ENCODE data around the gene SP7.
A peak's percentile ranks its signal among the peaks of the same experiment; 100 is the strongest.
"Not testable (repeated sequence)": the region's sequence is repeated elsewhere in the genome, so short reads cannot be mapped to it uniquely, and the experiment has no call there.

The SP7 gene

DNA sequence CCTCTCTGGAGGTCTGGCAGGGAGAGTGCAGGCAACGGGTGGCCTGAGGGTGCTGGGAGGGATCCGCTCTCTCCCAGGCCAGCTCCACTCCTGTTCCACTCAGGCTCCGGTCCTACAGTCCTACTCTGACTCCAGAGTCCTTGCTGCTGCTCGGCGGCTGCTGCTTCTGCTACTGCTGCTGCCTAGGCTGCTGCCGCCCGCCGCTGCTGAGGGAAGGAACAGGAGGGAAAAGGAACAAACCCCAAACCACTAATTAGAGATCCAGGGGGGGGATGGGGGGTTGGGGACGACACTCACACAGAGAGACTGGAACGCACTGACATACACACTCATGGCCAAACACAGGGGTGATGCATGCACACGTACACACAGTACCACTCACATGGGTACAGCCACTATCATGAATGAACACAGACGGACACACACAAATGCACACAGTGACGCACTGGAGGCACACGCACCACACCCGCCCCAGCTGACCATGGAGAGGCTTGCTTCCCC is at the start of gene SP7:
Gene SP7, minus strand, starts transcription at position 174 of the 501 bp plus-strand sequence. CDS start 708 bp downstream, outside the sequence.
- DNase-seq, result no peak

DNA sequence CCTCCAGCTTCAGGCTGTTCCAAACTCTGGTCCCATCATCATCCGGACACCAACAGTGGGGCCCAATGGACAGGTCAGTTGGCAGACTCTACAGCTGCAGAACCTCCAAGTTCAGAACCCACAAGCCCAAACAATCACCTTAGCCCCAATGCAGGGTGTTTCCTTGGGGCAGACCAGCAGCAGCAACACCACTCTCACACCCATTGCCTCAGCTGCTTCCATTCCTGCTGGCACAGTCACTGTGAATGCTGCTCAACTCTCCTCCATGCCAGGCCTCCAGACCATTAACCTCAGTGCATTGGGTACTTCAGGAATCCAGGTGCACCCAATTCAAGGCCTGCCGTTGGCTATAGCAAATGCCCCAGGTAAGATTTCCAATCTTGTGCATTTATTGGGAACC is 47.1 kb upstream of the SP7 start:
- DNase-seq, result no peak

DNA sequence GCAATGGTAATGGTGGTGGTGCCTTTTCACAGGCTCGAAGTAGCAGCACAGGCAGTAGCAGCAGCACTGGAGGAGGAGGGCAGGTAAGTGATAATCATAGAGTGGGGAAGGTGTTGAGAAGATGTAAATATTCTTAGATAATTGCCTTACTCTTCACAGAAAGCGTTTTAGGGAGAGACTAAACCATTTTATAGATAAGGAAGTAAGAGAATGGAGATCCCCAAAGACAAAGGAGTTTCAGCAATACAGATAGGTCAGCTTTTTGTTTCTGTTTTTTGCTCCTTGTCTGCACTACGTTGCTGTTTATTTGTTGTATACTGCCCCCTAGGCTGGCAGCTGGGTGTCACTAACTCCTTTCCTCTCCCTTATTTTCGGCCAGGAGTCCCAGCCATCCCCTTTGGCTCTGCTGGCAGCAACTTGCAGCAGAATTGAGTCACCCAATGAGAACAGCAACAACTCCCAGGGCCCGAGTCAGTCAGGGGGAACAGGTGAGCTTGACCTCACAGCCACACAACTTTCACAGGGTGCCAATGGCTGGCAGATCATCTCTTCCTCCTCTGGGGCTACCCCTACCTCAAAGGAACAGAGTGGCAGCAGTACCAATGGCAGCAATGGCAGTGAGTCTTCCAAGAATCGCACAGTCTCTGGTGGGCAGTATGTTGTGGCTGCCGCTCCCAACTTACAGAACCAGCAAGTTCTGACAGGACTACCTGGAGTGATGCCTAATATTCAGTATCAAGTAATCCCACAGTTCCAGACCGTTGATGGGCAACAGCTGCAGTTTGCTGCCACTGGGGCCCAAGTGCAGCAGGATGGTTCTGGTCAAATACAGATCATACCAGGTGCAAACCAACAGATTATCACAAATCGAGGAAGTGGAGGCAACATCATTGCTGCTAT is 45.8 kb upstream of the SP7 start:
- DNase-seq, result no peak

DNA sequence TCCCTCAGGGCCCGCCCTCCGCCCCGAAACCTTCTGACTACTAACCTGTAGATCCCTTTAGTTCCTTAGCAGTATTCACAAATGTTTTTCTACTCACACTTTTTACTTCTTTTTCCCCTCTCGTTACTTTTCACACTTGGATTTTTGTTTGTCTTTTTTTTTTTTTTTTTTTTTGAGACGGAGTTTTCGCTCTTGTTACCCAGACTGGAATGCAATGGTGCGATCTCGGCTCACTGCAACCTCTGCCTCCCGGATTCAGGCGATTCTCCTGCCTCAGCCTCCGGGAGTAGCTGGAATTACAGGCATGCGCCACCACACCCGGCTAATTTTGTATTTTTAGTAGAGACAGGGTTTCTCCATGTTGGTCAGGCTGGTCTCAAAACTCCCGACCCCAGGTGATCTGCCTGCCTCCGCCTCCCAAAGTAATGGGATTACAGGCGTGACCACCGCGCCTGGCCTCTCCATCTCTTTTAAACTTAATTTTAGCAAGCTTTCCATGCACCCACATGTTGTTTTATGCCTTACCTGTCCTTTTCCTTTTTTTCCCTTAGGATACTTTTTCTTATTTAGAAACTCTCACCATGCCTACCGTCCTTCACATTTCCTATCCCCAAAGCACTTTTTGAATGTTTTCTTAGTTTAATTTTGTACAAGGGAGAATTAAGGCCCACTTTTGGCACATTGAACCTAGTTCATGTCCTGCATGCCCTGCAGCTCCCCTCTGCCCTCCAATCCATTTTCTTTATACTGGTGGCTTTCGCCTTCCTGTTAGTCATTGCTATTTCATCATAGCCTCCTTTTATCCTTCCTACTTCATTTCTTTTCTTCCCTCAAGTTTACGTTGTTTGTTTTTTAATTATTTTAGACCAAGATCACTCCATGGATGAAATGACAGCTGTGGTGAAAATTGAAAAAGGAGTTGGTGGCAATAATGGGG is 44.9 kb upstream of the SP7 start:
- DNase-seq, result no peak

DNA sequence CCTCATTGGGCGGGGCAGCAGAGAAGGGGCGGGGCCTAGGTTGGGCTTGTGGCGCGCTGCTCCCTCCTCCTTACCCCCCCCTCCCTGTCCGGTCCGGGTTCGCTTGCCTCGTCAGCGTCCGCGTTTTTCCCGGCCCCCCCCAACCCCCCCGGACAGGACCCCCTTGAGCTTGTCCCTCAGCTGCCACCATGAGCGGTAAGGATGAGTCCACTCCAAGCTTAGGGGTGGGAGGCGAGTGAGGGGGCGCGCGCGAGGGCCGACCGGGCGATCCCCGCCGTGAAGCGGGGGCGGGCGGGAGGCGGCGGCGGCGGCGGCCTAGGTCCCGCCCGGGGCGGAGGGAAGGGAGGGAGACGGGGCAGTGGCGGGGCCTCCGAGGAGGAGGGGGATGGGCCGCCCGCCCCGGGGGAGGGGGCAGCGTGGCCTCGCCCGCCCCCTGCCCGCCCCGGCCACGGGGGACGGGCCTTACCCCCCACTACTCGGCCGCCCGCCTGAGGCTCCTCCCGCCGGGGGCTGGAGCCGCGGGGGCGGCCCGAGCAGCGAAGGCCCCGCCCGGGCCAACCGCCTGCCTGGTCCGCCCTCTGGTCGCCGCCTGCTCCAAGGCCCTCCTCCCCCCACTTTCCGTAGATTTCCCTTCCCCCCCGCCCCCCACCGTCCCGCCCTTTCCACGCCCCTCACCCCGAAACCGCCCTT is 44.1 kb upstream of the SP7 start, which contains the start of gene SP1:
Gene SP1, plus strand, starts transcription at position 73 of the 690 bp plus-strand sequence. Its CDS starts 116 bp downstream, at position 189.
- DNase-seq, result peak; percentile 87

DNA sequence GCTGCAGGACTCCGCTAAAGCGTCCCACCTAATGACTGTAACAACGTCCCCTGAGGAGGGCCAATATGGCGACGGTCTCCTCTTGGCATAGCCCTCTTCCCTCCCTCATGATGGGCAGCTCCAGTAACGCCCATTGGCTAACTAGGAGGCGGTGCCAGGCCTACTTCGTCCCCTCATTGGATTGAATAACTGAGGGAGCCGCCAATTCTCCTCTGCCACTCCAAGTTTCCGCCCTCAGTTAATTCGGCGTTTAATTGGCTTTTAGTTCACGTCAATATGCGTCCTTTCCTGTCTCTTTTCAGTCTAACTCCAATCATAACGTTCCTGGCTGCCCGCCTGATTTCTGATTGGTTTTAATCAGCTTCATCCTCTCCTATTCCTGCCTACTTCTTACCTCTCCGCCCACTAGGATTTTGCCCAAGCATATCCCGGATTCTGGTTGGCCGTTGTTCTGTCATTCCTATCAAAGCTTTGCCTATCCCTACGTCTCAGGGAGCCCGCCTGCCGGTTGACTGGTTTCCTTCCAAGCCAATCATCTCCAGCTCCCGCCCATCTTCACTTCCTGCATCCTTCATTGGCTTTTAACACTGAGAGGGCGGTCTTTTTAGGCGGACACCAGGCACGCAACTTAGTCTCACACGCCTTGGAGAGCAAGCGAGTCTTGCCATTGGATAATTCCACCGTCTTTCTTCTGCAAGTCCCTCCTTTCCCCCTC is 43.4 kb upstream of the SP7 start:
- peak; percentile 100 for DNase-seq

DNA sequence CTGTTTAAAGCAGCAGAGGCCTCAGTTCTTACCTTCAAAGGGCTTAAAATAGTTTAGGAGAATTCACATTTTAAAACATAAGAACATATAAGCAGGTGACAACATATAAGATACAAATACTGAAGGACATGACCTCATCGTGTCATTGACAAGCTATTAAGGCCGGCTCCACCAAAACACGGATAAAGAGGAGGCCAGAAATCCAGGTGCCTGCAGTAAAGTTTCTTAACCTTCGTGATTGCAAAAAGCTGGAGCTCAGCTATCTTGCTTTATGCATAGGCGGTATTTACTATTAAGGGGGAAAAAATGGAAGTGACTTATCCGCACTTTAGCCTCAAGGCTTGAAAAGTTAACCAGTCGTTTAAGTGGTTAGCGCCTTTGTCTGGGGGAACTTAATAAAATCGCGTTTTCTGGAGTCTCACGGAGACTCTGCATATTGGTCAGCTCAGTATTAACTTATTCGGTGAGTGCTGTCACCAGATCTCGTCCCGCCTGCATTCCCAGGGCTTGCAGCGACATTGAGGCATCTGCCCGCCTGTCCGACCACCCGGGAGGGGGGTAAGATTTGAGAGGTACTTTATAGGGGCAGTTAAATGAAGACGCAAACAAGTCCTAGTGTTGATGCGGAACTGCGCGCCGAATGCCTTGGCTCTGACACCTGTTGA is 42.7 kb upstream of the SP7 start:
- no peak for DNase-seq

DNA sequence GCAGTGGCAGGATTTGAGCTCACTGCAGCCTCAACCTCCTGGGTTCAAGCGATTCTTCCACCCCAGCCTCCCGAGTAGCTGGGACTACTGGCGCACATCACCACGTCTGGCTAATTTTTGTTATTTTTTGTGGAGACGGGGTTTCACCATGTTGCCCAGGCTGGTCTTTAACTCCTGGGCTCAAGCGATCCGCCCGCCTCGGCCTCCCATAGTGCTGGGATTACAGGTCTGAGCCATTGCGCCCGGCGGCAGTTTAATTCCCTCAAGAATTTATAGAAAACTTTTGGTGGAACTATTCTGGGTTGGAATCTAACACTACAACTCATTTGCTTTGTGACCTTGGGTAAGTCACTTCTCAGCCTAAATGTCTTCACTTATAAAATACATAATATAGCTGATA is 42.1 kb upstream of the SP7 start:
- DNase-seq, result no peak

DNA sequence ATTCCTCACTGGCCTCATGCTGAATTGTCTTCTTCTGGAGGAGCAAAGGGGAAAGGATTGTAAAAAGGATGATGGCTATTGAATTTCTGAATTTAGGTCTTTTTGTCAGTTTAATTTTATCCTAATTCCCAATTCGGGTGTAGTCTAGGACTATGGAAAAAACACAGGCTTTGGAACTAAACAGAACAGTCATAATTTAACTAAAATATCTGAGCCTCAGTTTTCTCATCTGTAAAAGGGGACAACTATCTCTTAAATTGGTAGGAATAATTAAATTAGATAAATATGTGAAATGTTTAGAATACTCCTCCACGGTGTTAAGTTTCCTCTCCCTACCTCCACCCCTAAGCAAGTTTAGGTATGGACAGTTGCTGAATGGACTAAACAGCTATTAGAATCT is 40.6 kb upstream of the SP7 start:
- DNase-seq, result no peak

DNA sequence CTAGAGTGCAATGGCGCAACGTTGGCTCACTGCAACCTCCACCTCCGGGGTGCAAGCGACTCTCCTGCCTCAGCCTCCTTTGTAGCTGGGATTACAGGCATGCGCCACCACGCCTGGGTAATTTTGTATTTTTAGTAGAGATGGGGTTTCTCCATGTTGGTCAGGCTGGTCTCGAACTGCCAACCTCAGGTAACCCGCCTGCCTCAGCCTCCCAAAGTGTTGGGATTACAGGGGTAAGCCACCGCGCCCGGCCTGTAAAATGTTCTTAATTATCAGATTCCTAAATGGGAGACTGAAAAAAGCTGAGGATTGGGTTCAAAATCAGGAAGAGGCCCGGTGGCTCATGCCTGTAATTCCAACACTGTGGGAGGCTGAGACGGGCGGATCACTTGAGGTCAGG is 38.1 kb upstream of the SP7 start:
- DNase-seq, result not testable (repeated sequence)

DNA sequence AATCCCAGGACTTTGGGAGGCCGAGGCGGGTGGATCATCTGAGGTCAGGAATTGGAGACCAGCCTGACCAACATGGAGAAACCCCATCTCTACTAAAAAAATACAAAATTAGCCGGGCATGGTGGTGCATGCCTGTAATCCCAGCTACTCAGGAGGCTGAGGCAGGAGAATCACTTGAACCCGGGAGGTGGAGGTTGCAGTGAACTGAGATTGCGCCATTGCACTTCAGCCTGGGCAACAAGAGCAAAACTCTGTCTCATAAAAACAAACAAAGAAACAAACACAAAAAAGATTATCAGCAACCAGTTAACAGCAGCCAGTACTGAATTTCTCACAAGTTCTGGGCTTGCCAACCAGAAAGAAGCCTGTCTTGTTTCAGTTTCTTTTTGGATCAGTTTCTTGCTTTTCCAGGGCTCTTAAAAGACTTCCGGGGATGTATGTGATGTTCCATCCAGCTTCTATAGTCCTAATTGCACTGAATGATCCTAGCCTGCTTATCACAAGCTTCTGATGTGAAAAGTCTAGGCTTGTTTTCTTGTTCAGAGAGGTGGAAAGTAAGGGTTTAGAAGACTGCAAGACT is 37.5 kb upstream of the SP7 start:
- DNase-seq, result not testable (repeated sequence)

DNA sequence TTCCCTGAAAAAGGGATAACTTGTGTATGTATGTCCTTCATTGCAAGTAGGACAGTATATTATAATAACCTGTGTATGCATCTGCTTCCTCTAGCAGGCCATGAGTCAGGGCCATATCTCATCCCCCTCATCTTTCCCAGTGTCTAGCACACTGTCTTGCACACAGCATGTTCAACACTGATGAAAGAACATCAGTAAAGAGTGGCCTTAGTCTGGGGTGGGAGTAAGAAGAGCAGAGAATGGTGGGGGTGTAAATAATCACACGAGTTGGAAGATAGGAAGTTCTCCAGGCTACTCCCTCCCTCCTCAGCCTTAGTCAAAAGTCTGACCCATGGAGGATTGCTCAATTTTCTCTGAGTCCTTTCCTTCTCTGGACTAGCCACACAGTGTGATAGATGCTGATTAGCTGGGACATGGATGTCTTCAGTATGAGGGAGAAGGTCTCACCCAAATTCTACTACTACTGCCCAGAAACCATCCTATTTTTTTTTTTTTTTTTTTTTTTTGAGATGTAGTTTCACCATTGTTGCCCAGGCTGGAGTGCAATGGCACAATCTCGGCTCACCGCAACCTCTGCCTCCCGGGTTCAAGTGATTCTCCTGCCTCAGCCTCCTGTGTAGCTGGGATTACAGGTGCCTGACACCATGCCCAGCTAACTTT is 29.2 kb upstream of the SP7 start:
- DNase-seq, result no peak

DNA sequence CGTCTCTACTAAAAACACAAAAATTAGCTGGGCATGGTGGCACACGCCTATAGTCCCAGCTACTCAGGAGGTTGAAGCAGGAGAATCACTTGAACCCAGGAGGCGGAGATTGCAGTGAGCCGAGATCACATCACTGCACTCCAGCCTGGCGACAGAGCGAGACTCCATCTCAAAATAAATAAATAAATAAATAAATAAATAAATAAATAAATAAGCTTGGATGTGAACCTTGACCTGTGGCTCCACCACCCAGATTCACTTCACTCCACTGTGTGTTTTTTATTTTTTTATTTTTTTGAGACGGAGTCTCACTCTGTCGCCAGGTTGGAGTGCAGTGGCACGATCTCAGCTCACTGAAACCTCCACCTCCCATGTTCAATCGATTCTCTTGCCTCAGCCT is 25.5 kb upstream of the SP7 start:
- not testable (repeated sequence) for DNase-seq

DNA sequence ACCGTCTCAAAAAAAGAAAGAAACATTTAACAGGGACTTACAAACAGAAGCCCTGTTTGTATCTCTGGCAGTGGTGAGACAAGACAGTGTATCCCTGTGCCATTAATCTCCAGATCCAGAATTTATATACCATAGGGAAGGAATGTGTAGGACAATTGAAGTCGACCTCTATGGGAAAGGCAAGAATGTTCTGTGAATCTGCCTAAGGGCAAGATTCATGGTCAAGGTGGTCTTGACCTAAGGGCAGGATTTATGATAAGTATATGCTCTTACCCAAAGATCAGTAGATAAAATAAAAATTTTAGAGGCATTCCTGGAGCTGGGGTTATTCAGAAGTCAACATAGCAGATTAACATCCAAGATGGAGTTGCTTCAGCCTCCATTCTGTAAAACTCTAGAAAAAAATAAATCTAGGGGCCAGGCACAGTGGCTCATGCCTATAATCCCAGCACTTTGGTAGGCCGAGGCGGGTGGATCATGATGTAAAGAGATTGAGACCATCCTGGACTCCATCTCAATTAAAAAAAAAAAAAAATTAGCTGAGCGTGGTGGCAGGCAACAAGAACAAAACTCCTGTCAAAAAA is 22.8 kb upstream of the SP7 start:
- DNase-seq, result no peak

DNA sequence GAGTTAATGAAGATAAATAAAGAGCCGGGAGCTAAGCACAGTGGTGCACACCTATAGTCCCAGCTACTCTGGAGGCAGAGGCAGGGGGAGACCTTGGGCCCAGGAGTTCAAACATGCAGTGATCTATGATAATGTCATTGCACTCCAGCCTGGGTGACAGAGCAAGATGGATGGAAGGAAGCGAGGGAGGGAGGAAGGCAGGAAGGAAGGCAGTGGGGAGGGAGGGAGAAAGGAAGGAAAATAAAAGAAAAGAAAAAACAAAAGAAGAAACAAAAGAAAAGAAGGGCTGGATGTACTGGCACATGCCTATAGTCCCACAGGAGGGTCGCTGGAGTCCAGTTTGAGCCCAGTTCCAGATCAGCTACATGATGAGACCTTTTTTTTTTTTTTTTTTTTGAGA is 19.0 kb upstream of the SP7 start:
- no peak for DNase-seq

DNA sequence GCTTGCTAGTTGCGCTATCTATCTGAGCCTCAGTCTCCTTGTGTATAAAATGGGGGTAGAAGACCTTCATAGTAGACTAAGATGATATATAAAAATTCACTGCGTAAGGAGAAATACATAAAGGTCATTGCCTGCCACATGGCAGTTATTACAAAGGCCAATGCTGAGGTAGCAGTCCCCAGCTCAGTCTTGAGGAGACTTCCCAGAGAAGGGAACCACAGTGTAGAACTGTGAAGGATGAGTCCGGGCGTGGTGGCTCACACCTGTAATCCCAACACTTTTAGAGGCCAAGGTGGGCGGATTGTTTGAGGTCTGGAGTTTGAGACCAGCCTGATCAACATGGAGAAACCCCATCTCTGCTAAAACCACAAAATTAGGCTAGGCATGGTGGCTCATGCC is 17.1 kb upstream of the SP7 start:
- no peak for DNase-seq

DNA sequence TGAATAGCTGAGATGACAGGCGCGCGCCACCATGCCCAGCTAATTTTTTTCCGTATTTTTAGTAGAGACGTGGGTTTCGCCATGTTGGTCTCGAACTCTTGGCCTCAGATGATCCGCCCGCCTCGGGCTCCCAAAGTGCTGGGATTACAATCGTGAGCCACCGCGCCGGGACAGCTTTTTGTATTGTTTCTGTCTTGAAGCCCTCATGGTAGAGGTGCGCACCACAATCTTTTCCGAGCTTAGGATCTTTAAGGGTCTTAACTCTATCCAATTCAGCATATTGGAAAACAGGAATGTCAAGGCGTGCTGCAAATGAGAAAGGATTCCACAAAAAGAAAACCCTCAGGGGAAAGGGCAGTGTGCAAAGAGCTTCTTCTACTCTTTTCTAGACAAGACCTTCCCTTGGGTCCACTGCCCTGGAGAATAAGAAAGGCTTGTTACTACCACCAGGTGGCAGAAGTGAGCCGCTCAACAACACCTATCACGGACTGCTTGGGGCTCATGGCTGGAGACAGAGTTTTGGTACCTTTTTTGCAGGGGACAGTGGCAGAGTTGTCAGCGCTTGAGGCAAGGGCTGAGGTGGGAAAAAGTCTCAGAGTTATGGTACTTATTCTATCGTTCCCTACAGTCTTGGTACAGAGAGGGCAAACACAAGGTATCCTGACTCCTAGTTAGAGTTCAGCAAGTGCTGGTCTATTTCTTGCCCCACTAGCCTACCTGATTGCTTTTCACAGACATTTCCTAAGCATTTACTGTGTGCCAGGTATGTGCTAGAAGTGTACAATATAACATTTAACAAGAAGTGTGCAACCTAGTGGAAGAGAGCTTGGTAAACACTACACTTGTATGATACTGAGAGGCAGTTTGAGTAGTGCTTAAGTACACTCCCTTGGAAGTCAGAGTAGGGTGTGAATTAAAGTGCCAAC is 16.4 kb upstream of the SP7 start:
- DNase-seq, result peak; percentile 46

DNA sequence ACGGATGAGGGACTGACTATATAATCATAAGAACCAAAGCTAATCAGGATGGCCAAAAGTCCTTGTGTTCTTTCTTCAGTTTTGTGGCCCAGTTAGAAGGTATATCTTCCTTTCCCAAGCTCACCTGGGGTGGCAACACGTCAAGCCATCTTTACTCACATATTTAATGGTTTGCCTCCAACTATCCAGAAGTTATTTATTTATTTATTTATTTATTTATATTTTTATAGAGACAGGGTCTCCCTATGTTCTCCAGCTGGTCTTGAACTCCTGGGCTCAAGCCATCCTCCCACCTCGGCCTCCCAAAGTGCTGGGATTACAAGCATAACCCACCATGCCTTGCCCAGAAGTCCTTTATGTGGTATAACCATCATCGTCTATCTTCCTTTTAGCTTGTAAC is 11.8 kb upstream of the SP7 start:
- no peak for DNase-seq

DNA sequence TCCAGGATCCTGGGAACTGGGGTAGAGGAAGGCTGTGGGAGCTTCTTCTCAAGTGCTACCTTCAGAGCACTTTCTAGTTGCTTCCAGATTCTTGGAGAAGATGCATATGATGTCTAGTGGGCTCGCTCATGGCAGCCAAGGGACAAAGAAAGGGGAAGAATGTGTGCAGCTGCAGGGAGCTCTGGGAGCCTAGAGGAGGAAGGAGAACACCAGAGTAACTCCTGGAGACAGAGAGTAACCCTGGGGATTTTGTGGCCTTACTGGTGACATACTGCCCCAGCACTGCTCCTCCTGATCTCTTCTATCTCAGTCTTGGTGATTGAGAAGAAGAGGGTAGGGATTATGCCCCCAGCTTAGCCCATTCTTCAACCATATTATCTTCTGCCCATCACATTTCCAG is 10.3 kb upstream of the SP7 start:
- DNase-seq, result no peak
